GM20000 (cell line): ENCODE results near the gene ETV4.

ENCODE experiments used
- DNase-seq: peaks from one replicate; pipeline ENCODE4 v3.0.0; 2012; ENCODE audit warnings: low spot score
- TF ChIP-seq, protein P1 (sequence below): IDR thresholded peaks from 2 replicates; pipeline ENCODE4 v1.5.1; 2012; ENCODE audit warnings: mild to moderate bottlenecking, control low read depth; ENCODE audit errors: extremely low read depth, missing control alignments

ETV4 gene

DNA sequence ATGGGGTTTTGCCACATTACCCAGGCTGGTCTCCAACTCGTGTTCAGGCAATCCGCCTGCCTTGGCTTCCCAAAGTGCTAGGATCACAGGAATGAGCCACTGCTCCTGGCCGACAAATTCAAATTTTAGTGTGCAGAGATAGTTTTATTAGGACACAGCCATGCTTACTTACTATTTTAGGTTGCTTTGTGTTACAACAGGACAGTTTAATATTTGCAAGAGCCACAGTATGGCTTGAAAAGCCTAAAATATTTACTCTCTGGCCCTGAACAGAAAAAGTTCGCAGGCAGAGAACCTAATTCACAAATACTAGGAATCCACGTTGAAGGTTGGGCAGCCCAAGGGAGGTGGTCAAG lies 12.6 kb upstream of the ETV4 start:
- TF ChIP-seq, protein P1, sequence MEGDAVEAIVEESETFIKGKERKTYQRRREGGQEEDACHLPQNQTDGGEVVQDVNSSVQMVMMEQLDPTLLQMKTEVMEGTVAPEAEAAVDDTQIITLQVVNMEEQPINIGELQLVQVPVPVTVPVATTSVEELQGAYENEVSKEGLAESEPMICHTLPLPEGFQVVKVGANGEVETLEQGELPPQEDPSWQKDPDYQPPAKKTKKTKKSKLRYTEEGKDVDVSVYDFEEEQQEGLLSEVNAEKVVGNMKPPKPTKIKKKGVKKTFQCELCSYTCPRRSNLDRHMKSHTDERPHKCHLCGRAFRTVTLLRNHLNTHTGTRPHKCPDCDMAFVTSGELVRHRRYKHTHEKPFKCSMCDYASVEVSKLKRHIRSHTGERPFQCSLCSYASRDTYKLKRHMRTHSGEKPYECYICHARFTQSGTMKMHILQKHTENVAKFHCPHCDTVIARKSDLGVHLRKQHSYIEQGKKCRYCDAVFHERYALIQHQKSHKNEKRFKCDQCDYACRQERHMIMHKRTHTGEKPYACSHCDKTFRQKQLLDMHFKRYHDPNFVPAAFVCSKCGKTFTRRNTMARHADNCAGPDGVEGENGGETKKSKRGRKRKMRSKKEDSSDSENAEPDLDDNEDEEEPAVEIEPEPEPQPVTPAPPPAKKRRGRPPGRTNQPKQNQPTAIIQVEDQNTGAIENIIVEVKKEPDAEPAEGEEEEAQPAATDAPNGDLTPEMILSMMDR: no peak
- DNase-seq: no peak

DNA sequence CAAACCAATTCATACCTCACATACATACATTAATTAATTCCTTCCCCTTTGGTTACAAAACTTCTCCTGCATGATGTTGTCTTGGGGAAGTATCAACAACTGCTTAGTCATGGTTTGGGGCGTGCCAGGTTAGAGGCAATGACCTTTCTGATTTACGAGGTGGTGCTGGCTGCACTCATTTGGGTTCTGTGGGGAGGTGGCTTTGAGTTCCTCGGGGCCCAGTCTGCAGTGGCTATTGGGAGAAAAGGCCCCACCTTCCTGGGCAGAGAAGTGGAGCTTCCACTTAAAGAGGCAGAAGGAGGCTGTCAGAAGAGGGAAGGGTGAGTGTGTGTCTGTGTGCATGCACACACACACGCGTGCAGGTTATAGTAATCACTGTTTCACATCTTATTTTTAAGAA lies 10.2 kb upstream of the ETV4 start:
- TF ChIP-seq, protein P1: no peak
- DNase-seq: no peak

DNA sequence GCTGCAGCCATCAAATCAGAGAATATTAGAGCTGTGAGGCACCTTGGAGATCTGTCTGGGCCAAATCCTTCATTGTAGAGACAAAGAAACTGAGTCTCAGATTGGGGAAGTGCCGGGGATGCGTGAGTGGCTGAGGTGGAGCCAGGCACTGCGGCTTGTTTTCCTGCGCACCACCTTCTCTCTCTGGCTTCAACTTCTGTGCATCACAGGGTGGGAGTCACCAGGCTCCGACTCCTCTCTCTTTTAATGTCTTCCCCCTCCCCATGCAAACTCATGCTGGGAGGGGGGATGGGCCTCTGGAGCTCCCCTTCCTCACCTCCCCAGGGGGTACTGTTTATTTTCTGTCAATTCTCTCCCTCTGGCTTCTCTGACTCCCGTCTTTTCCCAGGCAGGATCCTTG lies 8.7 kb upstream of the ETV4 start:
- TF ChIP-seq, protein P1: no peak
- no peak for DNase-seq

DNA sequence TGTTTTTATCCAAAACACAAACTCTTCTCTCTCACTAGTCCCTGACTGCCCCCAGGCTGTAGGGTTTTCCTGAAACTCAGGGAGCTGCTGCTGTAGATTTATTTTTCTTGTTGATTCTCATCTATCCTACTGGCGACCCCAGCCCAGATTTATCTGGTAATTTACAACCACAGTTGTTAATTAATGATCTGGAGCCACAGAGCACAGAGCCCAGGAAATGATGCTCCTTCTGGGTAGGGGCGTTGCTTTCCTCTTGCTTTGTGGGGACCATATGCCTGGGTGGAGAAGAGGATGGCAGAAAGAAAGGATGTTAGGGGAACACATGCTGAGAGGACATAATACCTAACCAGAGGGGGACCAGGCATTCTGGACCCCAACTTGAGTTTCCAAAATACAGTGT lies 7.4 kb upstream of the ETV4 start:
- DNase-seq: no peak
- TF ChIP-seq, protein P1: no peak

DNA sequence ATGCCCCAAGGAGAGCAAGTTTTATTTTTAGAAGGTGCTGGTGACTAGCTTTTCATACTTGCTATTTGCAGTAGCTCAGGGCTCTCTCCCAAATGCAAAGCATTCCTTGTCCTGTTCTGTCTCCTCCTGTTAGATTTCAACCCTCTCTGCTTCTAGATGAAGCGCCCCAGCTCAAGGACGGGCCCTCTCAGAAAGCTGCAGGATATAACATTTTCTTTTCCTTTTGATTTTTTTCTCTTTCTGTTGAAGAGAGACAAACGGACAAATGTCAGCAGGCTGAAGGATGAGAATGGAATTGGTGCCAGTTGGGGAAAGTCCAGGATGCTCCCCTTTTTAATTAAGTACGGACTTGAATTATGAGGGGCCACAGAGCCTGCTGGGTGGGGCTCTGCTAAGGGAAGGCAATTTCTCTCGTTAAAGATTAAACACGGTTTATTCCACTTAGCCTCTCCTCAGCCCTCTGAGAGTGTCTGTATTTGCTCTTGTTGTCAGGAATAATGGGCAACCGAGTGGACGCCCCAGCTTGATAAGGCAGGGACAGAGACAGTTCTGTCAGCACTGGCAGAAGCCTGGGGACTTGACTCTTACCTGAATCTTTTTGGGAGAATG lies 6.2 kb upstream of the ETV4 start:
- TF ChIP-seq, protein P1: no peak
- DNase-seq: no peak

DNA sequence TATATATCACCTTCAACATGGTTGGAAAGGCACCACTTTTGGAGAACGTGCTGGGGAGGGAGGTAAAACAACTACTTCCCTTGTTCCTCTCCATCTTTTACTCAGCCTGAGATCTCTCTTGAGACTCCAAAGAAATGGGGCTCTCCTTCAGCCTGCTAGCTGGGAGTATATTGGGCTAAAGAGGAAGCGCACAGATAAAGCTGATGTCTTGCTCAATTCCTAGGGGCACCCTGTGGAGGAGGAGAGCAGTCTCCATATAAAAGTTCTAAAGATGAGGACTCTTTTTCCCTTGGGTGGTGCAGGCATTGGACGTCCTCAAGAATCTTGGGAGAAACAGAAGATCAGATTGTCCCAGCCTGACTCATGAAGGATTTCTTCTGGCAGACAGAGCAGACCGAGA lies 4.6 kb upstream of the ETV4 start:
- DNase-seq: no peak
- TF ChIP-seq, protein P1: no peak

DNA sequence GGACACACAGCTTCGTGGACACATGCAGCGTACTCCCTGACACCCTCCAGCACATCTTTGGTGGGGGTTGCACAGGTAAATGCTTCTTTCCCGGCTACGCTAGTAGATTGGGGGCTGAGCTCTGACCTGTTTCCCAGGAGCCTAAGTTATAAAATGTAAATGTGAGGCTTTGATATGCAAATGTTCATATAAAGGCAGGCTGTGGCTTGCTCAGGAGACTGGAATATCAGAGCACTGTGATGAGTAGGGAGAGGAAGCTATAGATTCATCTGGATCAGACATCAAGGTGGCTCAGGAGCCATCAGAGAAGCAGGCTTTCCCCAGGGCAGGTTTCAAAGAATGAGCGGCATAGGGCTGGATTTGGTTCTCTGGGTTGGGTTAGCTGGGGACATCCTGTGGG lies 3.4 kb upstream of the ETV4 start:
- TF ChIP-seq, protein P1: no peak
- DNase-seq: no peak
